ENCODE measurements around the gene KDR.

Gene KDR

GRCh38 chr4:55125087-55125721 lies at the start of gene KDR:
Gene KDR (minus strand): TSS chr4:55125595. CDS start chr4:55125293, 302 bp downstream.
- peak; percentile 61 for DNase-seq (ENCODE audit: extremely low spot score)
- POLR2A ChIA-PET = no interaction called here
- CTCF ChIA-PET = no interaction called here
- TF ChIP-seq NFRKB (IDR thresholded peaks at IDR 0.05) (no peak), FOXK2 (IDR thresholded peaks at IDR 0.05) (no peak), HDGF (IDR thresholded peaks at IDR 0.05; ENCODE audit: borderline replicate concordance) (no peak), LEF1 (IDR thresholded peaks at IDR 0.05; ENCODE audit: borderline replicate concordance) (no peak), SUZ12 (IDR thresholded peaks at IDR 0.05) (no peak), TARDBP (IDR thresholded peaks at IDR 0.05) (no peak), ELF4 (IDR thresholded peaks at IDR 0.05) (no peak), SP1 (IDR thresholded peaks at IDR 0.05) (no peak), ZNF384 (IDR thresholded peaks at IDR 0.05) (no peak), BHLHE40 (IDR thresholded peaks at IDR 0.05; ENCODE audit: borderline replicate concordance) (no peak), CTBP1 (IDR thresholded peaks at IDR 0.05; ENCODE audit: borderline replicate concordance) (no peak), PKNOX1 (IDR thresholded peaks at IDR 0.05) (no peak), FOXA1 (IDR thresholded peaks at IDR 0.05) (no peak), L3MBTL2 (conservative IDR thresholded peaks at IDR 0.05) (no peak), FOXM1 (IDR thresholded peaks at IDR 0.05; ENCODE audit: borderline replicate concordance) (no peak), ARNT (IDR thresholded peaks at IDR 0.05) (no peak)

DNA sequence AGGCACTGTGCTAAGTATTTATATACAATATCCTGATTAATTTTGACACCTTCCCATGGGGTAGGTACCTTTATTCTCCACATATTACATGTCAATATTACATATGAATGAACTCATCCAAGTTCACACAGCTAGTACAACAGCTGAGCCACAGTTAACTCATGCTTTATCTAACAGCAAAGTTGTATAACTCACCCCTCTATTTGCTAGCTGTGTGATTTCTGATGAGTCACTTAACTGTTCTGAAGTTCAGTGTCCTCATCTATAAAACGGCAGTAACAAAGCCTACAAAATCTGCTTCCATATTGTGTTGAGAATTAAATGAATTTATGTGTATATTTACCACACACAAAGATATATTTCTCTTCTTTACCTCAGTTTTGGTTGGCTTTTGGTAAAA lies 48.2 kb upstream of the KDR start:
- ChIA-PET CTCF (no interaction called here), POLR2A (no interaction called here)
- TF ChIP-seq NFRKB (IDR thresholded peaks at IDR 0.05) (no peak), ELF4 (IDR thresholded peaks at IDR 0.05) (no peak), FOXA1 (IDR thresholded peaks at IDR 0.05) (no peak)
- DNase-seq (ENCODE audit: extremely low spot score) = no peak

DNA sequence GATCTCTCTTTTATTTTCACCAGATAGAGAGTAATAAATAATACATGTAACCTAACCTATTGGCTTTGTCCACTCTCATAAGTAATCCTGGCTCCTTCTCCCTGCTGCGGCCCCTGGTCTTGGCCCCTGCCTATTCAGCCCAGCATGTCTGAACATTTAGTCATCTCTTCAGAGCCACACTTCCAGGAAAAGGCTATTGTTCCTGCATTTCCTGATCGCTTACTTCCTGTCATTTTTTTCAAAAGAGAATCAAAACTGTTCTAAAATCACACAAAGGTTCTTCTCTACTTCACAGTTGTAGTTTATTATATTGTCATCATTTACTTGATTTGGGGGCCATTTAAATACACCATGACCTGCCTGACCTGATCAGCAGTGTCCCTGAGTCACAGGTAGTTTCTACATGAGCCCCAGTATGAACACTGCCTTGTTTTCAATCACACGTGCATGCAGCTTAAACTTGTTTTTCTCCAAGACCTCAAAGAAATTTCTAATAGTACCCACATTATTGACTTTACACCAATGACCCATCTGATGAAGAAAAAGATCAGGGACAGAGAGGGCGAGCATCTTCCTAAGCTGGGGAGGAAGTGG lies 47.4 kb upstream of the KDR start:
- no peak for DNase-seq (ENCODE audit: extremely low spot score)
- CTCF ChIA-PET = no interaction called here
- TF ChIP-seq ARNT (IDR thresholded peaks at IDR 0.05) (no peak), CTBP1 (IDR thresholded peaks at IDR 0.05; ENCODE audit: borderline replicate concordance) (no peak), FOXA1 (IDR thresholded peaks at IDR 0.05) (no peak), FOXK2 (IDR thresholded peaks at IDR 0.05) (no peak), BHLHE40 (IDR thresholded peaks at IDR 0.05; ENCODE audit: borderline replicate concordance) (no peak), L3MBTL2 (conservative IDR thresholded peaks at IDR 0.05) (no peak), ZNF384 (IDR thresholded peaks at IDR 0.05) (no peak), TARDBP (IDR thresholded peaks at IDR 0.05) (no peak), ELF4 (IDR thresholded peaks at IDR 0.05) (no peak), SUZ12 (IDR thresholded peaks at IDR 0.05) (no peak), SP1 (IDR thresholded peaks at IDR 0.05) (no peak), HDGF (IDR thresholded peaks at IDR 0.05; ENCODE audit: borderline replicate concordance) (no peak)
- POLR2A ChIA-PET = no interaction called here

DNA sequence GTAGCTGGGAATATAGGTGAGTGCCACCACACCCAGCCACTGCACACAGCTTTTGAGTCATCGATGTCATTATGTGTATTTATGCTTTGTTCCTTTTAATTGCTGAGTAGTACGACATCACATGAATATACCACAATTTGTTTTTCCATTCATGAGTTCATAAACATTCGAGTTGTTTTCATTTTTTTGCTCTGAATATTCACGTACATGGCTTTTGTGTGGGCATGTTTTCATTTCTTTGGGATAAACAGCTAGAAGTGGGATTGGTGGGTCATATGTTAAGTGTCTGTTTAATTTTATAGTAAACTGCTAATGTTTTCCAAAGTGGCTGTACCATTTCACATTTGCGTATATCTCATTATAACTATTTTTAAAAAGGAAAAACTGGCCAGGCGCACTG lies 45.1 kb upstream of the KDR start:
- TF ChIP-seq SUZ12 (IDR thresholded peaks at IDR 0.05) (no peak), ZNF384 (IDR thresholded peaks at IDR 0.05) (no peak), BHLHE40 (IDR thresholded peaks at IDR 0.05; ENCODE audit: borderline replicate concordance) (no peak), SP1 (IDR thresholded peaks at IDR 0.05) (no peak), FOXK2 (IDR thresholded peaks at IDR 0.05) (no peak), NFRKB (IDR thresholded peaks at IDR 0.05) (no peak), CTBP1 (IDR thresholded peaks at IDR 0.05; ENCODE audit: borderline replicate concordance) (no peak), L3MBTL2 (conservative IDR thresholded peaks at IDR 0.05) (no peak), ARNT (IDR thresholded peaks at IDR 0.05) (no peak)
- ChIA-PET CTCF (no interaction called here), POLR2A (no interaction called here)
- no peak for DNase-seq (ENCODE audit: extremely low spot score)

DNA sequence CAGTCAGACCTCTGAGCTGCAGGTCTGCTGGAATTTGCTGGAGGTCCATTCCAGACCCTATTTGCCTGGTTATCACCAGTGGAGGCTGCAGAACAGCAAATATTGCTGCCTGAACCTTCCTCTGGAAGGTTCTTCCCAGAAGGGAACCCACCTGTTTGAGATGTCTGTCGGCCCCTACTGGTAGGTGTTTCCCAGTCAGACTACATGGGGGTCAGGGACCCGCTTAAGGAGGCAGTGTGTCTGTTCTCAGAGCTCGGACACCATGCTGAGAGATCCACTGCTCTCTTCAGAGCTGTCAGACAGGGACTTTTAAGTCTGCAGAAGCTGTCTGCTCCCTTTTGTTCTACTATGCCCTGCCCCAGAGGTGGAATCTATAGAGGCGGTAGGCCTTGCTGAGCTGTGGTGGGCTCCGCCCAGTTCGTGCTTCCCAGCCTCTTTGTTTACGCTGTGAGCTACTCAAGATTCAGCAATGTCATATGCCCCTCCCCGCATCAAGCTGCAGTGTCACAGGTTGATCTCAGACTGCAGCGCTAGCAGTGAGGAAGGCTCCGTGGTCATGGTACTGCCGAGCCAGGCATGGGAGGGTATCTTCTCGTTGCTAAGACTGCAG lies 44.1 kb upstream of the KDR start:
- ChIA-PET POLR2A (no interaction called here), CTCF (no interaction called here)
- no peak for DNase-seq (ENCODE audit: extremely low spot score)
- TF ChIP-seq NFRKB (IDR thresholded peaks at IDR 0.05) = no peak
- no peak for TF ChIP-seq CTBP1 (IDR thresholded peaks at IDR 0.05; ENCODE audit: borderline replicate concordance)
- no peak for TF ChIP-seq TARDBP (IDR thresholded peaks at IDR 0.05)
- TF ChIP-seq ZNF384 (IDR thresholded peaks at IDR 0.05) = no peak
- TF ChIP-seq BHLHE40 (IDR thresholded peaks at IDR 0.05; ENCODE audit: borderline replicate concordance) = no peak
- TF ChIP-seq FOXA1 (IDR thresholded peaks at IDR 0.05) = no peak
- TF ChIP-seq SP1 (IDR thresholded peaks at IDR 0.05) = no peak
- no peak for TF ChIP-seq PKNOX1 (IDR thresholded peaks at IDR 0.05)
- no peak for TF ChIP-seq FOXM1 (IDR thresholded peaks at IDR 0.05; ENCODE audit: borderline replicate concordance)
- no peak for TF ChIP-seq L3MBTL2 (conservative IDR thresholded peaks at IDR 0.05)
- TF ChIP-seq FOXK2 (IDR thresholded peaks at IDR 0.05) = no peak
- no peak for TF ChIP-seq ARNT (IDR thresholded peaks at IDR 0.05)
- TF ChIP-seq SUZ12 (IDR thresholded peaks at IDR 0.05) = no peak
- TF ChIP-seq LEF1 (IDR thresholded peaks at IDR 0.05; ENCODE audit: borderline replicate concordance) = no peak
- no peak for TF ChIP-seq HDGF (IDR thresholded peaks at IDR 0.05; ENCODE audit: borderline replicate concordance)
- no peak for TF ChIP-seq ELF4 (IDR thresholded peaks at IDR 0.05)

GRCh38 chr4:55162396-55162795 lies 37.0 kb upstream of the KDR start:
- ChIA-PET CTCF (no interaction called here), POLR2A (no interaction called here)
- DNase-seq (ENCODE audit: extremely low spot score) = no peak
- TF ChIP-seq L3MBTL2 (conservative IDR thresholded peaks at IDR 0.05) = no peak
- no peak for TF ChIP-seq SUZ12 (IDR thresholded peaks at IDR 0.05)
- no peak for TF ChIP-seq ZNF384 (IDR thresholded peaks at IDR 0.05)
- TF ChIP-seq FOXA1 (IDR thresholded peaks at IDR 0.05) = no peak

All from HEK293T (cell line).